ENCODE measurements around the gene ZNF462.
"Not testable (repeated sequence)": the region's sequence is repeated elsewhere in the genome, so short reads cannot be mapped to it uniquely, and the experiment has no call there.

Gene ZNF462, protein sequence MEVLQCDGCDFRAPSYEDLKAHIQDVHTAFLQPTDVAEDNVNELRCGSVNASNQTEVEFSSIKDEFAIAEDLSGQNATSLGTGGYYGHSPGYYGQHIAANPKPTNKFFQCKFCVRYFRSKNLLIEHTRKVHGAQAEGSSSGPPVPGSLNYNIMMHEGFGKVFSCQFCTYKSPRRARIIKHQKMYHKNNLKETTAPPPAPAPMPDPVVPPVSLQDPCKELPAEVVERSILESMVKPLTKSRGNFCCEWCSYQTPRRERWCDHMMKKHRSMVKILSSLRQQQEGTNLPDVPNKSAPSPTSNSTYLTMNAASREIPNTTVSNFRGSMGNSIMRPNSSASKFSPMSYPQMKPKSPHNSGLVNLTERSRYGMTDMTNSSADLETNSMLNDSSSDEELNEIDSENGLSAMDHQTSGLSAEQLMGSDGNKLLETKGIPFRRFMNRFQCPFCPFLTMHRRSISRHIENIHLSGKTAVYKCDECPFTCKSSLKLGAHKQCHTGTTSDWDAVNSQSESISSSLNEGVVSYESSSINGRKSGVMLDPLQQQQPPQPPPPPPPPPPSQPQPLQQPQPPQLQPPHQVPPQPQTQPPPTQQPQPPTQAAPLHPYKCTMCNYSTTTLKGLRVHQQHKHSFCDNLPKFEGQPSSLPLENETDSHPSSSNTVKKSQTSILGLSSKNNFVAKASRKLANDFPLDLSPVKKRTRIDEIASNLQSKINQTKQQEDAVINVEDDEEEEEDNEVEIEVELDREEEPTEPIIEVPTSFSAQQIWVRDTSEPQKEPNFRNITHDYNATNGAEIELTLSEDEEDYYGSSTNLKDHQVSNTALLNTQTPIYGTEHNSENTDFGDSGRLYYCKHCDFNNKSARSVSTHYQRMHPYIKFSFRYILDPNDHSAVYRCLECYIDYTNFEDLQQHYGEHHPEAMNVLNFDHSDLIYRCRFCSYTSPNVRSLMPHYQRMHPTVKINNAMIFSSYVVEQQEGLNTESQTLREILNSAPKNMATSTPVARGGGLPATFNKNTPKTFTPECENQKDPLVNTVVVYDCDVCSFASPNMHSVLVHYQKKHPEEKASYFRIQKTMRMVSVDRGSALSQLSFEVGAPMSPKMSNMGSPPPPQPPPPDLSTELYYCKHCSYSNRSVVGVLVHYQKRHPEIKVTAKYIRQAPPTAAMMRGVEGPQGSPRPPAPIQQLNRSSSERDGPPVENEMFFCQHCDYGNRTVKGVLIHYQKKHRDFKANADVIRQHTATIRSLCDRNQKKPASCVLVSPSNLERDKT (N-terminal part only)

DNA sequence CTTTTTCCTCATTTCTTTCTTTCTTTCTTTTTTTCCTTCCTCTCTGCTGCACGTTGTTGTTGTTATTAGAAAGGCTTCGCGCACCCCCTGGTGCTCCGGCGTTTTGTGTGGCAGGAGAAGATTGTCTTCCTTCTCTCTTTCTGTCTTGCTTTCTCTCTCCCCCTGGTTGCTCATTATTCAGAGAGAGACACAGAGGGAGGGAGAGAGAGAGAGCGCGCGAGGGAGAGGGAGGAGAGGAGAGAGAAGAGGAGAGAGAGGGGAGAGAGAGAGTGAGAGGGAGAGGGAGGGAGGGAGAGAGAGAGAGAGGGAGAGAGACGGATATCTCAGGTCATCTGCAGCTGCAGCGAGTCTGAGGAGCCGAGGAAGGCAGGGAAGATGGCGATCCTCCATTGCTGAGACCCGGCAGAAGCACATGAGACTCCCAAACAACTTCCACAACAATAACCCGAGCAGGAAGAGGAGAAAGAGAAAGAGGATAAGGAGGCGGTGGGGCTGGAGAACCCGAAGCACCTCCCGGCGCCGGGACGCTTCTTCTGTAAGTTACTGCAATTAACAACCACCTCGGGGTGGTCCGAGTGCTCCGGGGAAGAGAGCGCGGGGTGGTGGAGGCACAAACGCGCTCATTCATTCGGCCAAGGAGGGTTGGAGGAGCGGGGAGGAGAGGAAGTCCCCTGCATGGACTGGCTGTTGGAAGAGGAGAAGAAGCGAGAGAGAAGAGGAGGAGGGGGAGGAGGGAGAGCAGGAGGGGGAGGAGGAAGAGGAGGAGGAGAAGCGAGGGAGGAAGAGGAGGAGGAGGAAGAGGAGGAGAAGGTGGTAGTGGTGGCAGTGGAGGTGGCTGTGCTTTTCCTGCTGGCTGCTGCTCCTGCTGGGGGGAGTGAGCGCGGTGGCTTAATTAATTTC is at the start of gene ZNF462:
Gene ZNF462, plus strand, starts transcription at position 346 of the 900 bp plus-strand sequence. CDS start 60,218 bp downstream, outside the sequence.
- no peak for DNase-seq

DNA sequence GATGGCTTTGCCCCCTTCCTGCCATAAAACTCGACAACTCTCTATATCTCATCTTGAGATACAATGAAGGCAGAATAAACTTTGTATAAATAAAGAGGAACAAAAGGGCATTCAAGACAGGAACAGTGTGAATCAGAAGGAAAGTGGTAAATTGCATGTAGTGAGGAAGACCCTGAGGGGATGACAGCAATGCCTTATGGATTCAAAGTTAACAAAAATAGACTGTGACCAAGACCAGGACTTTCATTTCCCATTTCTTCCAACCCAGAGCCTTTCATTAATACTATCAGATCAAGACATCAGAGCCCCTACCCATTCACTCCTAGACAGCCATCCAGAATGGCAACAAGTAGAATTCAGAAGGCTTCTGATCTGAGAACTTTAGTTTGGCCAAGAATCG is 46.4 kb upstream of the ZNF462 start:
- no peak for DNase-seq

DNA sequence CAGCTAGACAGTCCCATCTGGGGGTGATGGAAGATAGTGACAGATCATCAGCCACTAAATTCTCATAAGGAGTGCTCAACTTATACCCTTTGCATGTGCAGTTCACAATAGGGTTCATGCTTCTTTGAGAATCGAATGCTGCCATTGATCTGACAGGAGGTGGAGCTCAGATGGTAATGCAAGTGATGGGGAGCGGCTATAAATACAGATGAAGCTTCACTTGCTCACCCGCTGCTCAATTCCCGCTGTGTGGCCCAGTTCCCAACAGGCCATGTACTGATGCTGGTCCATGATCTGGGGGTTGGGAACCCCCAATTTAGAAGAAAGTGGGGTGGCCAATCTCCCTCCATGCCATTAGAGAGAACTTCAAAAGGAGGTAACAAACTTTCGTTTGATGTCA is 44.9 kb upstream of the ZNF462 start:
- no peak for DNase-seq

DNA sequence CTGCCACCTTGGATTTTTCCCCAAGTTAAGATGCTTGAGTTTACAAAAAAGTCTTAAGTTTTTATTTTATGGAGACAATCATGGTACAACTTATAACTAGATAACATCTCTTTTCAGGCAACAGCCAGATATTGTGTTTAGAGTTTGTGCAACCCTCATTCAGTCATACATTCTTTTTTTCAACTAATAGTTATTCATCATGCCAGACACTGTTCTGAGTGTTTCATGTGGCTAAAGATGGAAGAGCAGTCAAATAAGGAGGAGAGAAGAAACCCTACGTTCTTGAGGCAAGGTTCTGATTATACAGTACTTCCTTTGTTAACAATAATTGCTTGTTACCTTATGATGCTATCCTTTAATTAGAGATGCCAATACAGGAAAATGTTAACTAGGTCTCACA is 42.1 kb upstream of the ZNF462 start:
- no peak for DNase-seq

DNA sequence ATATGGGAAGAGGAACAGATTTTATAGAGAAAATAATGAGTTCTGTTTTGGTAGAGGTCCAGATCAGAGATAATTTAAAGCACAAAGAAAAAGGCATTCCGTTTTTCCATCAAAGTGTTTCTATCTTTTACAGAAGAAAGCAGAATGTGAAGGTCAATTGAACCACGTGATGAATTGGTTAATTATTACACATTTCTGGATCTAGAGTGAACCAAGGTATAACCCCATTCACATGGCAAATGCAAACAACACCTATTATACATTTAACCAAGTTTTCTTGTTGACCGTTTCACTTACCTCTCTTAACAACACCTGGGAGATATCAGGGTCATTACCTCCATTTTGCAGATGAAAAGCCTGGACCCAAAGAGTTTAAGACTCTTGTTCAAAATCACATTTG is 34.9 kb upstream of the ZNF462 start:
- no peak for DNase-seq

DNA sequence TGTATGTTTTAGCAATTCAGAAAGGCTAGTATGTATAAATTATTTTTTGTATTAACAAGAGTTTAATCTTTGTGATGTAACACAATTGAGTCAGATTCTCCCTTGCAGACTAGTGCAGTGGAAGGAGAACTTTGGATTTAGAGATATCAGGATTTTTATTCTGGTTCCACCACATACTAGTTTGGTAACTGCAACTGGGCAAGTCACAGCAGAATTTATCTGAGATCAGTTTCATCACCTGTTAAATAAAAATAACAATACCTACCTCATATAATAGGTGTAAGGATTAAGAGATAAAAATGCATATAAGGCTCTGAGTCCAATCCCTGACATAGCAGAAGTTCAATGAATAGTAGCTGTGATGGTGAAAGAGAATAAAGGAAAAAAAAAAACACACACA is 34.0 kb upstream of the ZNF462 start:
- no peak for DNase-seq

DNA sequence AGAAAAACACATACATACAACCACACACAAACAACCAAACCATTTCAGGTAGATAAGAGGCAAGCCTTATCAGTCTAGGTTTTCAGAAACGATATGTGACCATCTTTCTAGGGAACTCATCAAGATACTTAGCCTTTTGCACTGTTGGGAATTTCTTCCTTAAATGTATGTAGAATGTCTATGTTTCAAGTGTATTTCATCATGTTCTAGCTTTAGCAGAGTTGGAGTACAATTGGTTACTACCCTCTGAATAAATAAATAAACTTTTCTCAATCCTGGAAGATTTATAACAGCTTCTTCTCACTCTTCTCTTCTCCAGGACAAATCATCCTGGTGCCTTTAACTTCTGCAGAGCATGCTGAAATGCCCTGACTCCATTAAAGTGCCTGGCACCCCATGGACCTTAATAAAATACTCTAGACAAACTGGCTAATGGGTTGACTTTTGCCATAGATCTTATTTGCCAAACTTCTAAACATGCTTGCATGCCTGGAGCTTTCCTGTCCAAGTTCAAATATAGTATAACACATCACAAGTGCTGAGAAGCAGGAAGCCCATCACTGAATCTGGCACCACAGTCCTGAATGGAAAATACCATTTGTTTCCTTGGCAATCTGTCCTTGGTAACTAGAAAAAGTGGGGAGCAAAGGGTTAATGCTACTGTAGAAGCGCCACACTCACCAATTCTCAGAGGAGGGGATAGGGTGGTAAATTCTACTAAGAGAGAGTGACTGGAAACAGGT is 33.1 kb upstream of the ZNF462 start:
- no peak for DNase-seq

DNA sequence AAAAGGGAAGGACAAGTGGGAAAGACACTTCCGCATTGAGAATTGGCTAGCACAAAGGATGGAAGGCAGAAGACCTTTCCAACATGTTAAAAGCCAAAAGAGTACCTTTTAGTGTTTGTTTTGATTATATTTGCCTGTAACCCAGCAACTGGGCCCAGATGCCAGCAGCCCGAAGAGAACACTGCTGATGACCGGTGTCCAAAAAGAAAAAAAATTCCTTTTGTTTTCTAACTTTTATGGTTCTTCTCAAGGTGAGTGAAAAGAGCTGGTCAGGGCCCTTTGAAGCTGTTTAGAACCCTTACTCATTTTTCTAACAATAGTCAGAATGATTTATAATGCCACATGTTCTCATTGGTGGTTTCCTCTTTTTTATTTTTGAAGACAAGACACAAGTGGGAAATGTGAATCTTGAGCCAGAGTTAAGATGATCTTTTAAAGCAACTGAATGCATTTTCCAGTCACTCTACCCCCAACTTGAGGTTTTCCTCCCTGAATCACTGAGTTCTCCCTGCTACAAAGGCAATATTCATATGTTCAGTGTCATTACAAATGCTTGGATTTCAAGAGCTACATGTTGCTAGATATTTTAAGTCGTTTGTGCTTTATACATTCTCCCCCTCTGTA is 32.3 kb upstream of the ZNF462 start:
- no peak for DNase-seq

DNA sequence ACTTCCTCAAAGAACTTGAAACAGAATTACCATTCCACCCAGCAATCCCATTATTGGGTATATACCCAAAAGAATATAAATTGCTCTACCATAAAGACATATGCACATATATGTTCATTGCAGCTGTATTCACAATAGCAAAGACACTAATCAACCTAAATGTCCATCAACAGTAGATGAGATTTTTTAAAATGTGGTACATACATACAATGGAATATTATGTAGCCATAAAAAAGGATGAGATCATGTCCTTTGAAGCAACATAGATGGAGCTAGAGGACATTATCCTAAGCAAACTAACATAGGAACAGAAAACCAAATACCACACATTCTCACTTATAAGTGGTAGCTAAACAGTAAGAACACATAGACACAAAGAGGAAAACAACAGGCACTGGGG is 28.1 kb upstream of the ZNF462 start:
- DNase-seq = no peak

DNA sequence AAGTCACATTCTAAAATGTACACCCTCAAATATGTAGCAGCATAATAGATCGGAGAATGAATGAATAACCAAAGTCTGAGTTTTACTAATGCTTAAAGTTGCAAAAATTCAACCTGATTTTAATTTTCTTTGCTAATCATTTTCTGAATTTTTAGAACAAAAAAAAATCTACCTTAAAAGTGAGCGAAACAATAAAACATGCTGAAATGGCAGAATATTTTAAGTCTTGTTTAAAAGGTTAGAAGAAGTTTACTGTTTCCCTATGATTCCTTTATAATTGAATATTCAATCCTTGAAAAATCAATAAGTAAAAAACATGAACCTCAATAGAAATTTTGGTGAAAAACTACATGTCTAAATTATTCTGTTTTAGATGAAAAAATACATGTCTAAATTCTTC is 27.1 kb upstream of the ZNF462 start:
- DNase-seq = no peak

DNA sequence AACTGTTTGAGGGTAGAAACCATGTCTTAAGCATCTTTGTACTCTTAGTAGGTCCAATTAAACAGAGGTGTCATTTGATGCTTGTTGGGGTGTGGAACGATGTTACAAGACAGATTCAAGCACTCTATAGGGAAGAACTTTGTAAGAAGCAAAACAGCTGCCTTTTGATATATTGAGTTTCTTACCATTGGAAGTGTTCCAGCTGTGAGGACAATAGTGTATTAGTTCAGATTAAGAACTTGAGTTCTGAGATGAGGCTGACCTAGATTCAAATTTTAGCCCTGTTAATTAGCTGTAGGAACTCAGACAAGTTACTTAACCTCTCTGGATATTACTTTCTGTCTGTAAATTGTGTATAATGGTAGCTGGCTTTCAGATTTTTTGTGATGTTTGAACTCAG is 19.6 kb upstream of the ZNF462 start:
- no peak for DNase-seq

DNA sequence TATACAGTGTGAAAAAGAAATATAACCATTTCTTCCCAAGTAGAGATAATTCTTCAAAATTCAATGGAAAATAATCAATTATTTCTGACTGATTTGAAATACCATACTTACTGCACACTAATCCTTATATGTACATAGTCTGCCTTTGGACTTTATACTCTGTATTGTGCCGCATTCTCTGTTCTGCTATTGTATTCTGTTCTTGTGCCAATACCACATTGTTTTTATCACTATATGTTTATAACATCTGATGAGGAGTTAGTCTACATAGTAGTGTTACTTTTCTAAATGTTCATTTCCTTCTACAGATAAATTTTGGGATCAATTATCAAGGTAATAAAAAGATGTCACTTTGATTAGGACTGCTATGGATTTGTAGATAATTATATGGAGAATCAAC is 16.7 kb upstream of the ZNF462 start:
- no peak for DNase-seq

DNA sequence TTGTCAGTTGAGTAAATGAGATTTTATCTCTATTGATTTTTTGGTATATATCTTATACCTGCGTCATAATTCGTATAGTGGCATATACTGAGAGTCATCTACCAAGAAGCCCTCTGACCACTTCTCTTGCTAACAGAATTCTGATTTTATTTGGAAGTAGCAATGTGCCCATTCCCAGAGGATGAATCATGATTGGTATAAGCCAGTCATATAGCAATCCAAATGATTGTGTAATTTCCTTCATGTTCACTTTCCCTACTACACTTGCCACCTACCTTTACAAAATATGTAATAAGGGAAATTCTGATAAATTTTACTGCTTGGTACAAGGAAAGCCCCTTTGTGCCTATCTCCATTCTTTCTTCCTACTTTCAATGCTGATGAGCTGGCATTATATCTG is 16.1 kb upstream of the ZNF462 start:
- DNase-seq = no peak

DNA sequence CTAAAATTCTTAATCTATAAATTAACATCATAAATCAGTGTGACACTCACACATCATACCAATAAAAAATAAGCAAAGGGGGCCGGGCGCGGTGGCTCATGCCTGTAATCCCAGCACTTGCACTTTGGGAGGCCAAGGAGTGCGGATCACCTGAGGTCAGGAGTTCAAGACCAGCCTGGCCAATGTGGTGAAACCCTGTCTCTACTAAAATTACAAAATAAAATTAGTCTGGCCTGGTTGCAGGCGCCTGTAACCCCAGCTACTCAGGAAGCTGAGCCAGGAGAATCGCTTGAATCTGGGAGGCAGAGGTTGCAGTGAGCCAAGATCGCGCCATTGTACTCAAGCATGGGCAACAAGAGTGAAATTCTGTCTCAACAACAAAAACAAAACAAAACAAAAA is 11.3 kb upstream of the ZNF462 start:
- not testable (repeated sequence) for DNase-seq

DNA sequence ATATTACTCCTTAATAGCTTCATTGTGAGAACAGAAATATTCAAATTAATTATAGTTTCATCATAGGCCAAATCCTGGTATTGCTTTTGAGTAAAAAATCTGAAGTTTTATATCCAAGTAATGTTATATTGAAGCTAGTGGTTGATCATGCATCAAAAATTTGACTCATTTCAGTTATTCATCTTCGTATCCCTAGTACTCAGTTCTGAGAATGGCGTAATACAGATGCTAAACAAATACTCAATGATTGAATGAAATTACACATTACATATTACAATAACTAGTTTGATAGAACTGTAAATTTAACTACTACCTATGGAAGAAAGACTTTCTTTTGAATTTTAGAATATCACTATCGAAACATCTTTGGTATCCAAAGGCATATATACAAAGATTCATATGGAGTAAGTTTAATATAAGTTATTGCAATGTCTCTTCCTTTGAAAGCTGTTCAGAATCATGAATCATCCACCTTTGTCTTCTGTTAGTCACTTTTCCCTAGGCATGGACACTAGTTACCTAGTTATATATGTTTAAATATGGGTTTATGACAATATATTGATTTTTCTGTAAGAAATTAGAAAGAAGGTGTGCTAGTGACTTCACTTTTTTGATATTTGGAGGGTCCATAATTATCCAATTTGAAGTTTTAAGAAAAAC is 5.0 kb upstream of the ZNF462 start:
- no peak for DNase-seq

DNA sequence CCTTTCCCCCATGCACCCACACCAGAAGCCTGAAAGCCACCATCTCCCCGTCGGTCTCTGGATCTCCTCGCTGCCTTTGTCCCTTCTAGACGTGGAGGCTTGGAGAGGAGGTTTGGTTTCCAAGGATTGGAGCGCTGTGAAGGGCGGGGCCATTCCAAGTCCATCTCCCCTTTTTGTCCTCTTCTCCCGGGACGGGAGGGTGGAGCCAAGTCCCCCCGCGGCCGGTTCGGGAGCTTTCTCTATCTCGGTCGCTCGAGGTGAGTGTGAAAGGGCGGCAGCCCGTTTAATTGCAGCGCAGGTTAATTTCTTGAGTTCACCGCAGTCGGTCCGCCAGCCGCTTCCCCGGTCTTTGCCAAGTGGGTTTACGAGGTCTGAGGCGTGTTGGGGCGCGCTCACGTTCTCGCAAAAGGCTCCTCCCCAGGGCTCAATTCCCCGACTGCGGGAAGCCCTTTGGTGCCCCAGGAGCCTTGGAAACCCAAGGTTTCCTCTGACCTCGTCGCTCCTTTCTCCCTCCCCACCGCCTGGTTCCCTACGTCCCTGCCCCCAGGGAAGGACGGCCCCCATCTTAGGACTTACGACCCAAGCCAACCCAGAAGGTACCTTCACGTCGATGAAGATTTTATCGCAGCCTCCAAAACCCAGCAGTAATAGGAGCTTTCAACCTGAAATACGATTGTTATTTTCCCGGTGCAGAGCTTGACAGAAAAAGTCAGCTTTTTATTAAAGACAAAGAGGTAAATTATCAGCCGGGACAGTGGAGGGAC is 2.8 kb upstream of the ZNF462 start:
- no peak for DNase-seq

DNA sequence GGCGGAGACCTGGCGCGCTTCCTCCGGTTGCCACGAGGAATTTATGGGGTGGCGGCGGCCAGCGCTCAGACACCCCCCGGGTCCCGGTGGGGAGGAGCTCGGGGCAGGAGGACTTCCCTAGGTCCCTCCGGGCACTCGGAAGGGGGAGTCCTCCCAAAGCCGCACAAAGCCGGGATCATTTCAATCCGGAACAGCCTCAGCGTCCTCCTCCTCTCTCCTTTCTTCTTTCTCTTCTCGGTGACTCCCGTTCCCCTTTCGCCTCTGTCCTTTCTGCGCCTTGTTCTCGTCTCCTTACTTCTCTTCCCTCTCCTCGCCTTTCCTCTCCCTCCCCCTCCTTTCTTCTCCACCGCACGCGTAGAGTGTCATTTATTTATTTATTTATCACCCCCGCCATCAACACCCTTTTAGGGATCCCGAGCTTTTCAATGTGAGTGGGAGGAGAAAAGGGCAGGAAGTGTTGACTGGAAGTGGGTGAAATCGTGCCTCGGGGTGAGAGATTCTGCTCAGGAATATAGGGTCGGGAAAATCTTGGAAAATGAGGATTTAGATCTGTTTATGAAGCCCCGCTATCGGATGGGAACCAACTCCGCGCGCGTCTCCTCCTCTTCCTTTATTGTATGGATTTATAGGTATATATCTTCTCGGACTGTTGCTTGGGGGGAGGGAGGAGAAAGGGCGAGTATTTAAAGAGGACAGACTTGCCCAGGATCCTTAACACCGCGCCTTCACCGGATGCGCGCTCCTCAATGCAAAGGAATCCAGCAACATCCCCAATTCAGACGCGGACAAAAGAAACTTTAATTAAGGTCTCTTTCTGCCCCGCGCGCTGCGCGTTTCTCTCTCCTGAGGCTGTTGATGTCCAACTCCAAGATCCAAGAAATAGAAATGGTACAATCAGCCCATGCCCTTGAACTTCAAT is 2.0 kb upstream of the ZNF462 start:
- DNase-seq = no peak

DNA sequence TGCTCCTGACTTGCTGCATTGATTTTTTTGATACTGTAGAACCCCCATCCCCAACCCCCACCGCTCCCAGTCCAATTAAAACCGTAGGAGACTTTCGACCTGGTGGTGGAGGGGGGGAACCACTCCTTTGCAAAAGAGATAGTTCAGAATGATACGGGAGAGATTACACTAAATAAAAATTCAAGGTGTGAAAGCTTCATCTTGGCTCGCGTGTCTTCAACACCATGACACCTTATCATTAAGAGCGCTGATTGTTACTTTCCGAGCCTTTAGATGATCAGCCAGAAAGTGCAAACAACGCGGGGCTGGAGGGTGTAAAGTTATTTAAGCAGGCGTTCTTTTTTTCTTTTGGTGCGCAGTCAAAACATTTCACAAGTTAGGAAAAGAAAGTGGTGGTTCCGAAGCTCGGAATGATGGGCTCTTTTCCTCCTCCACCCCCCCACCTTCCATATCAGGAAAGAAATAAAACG is 1.3 kb upstream of the ZNF462 start:
- no peak for DNase-seq
